ENCODE data around the gene LARGE1. TPM values are rescaled to one million over a fixed set of nuclear protein-coding genes. Genes with fewer than 3 reads are reported as not detected.
A peak's percentile ranks its signal among the peaks of the same experiment; 100 is the strongest.

The LARGE1 gene
- total RNA-seq, 1 donor from 2014 or later, result 2.4 TPM

DNA sequence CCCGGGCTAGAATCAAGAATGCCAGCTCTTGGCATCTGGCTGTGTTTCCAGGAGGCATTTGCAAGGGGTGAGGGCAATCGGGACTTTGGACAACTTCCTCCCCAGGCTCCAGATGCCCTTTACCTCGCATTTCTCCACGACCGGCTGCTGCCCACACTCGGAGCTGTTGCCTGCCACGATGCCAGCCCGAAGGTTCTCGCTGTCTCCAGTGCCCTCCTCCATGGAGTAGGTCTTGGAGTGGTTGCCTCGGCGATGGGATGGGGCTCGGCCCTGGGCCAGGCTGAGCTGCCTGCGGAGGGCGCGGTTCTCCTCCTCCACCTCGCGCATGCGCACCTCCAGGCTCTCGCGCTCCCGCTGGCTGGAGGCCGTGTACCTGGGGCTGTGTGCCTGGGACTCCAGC, 270.0 kb downstream of the LARGE1 start:
- DNase-seq (ENCODE audit: low read depth) (no peak), FAIRE-seq (peak; percentile 13)
- Histone ChIP-seq H3K27me3 (ENCODE audit: control insufficient read depth, insufficient read depth, low read length) (no peaks in the 10 kb centered on the region), H3K4me3 (ENCODE audit: low read depth, low read length) (no peak overlapping the region), H3K36me3 (ENCODE audit: control insufficient read depth, insufficient read depth, low read length) (no peaks in the 10 kb centered on the region)
- TF ChIP-seq, protein P1, sequence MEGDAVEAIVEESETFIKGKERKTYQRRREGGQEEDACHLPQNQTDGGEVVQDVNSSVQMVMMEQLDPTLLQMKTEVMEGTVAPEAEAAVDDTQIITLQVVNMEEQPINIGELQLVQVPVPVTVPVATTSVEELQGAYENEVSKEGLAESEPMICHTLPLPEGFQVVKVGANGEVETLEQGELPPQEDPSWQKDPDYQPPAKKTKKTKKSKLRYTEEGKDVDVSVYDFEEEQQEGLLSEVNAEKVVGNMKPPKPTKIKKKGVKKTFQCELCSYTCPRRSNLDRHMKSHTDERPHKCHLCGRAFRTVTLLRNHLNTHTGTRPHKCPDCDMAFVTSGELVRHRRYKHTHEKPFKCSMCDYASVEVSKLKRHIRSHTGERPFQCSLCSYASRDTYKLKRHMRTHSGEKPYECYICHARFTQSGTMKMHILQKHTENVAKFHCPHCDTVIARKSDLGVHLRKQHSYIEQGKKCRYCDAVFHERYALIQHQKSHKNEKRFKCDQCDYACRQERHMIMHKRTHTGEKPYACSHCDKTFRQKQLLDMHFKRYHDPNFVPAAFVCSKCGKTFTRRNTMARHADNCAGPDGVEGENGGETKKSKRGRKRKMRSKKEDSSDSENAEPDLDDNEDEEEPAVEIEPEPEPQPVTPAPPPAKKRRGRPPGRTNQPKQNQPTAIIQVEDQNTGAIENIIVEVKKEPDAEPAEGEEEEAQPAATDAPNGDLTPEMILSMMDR (IDR thresholded peaks at IDR 0.05; ENCODE audit: insufficient read depth, low read length, severe bottlenecking), result no peak

- no peak for FAIRE-seq
- TF ChIP-seq, protein P1 (IDR thresholded peaks at IDR 0.05; ENCODE audit: insufficient read depth, low read length, severe bottlenecking), result no peak
- H3K27me3 ChIP-seq (ENCODE audit: control insufficient read depth, insufficient read depth, low read length), result no peaks in the 10 kb centered on the region
- H3K4me3 ChIP-seq (ENCODE audit: low read depth, low read length), result no peak overlapping the region
- no peak for DNase-seq (ENCODE audit: low read depth)
- H3K36me3 ChIP-seq (ENCODE audit: control insufficient read depth, insufficient read depth, low read length), result no peaks in the 10 kb centered on the region
Measured at GRCh38 chr22:33648478-33648877, 271.8 kb downstream of the LARGE1 start.

- H3K4me3 ChIP-seq (ENCODE audit: low read depth, low read length), result no peak overlapping the region
- H3K36me3 ChIP-seq (ENCODE audit: control insufficient read depth, insufficient read depth, low read length), result no peaks in the 10 kb centered on the region
- no peak for FAIRE-seq
- no peak for DNase-seq (ENCODE audit: low read depth)
- TF ChIP-seq, protein P1 (IDR thresholded peaks at IDR 0.05; ENCODE audit: insufficient read depth, low read length, severe bottlenecking), result no peak
- H3K27me3 ChIP-seq (ENCODE audit: control insufficient read depth, insufficient read depth, low read length), result no peaks in the 10 kb centered on the region
Measured at GRCh38 chr22:33640900-33641299, 279.4 kb downstream of the LARGE1 start.

GRCh38 chr22:33639588-33640254, 280.6 kb downstream of the LARGE1 start:
- no peaks in the 10 kb centered on the region for H3K36me3 ChIP-seq (ENCODE audit: control insufficient read depth, insufficient read depth, low read length)
- no peak for DNase-seq (ENCODE audit: low read depth)
- no peak for FAIRE-seq
- no peak overlapping the region for H3K4me3 ChIP-seq (ENCODE audit: low read depth, low read length)
- H3K27me3 ChIP-seq (ENCODE audit: control insufficient read depth, insufficient read depth, low read length), result no peaks in the 10 kb centered on the region
- TF ChIP-seq, protein P1 (IDR thresholded peaks at IDR 0.05; ENCODE audit: insufficient read depth, low read length, severe bottlenecking), result no peak

DNA sequence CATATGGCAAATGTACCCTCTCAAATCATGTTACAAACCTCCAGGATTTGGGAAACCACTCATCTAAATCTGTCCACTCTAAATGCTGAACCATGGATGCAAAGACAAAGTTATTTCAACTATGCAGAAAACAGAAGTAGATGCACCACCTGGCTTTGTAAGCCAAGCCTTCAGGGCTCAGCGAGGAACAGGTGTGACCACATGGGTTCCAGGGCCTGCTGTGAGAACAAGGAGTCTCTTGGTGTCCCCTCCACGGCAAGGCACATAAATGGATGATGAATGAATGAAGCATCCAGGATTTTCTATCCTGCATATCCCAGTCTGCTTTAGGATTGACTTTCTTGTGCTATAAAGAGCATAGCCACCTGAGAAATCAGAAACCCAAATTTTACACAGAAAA, 284.5 kb downstream of the LARGE1 start:
- Histone ChIP-seq H3K27me3 (ENCODE audit: control insufficient read depth, insufficient read depth, low read length) (no peaks in the 10 kb centered on the region), H3K36me3 (ENCODE audit: control insufficient read depth, insufficient read depth, low read length) (no peaks in the 10 kb centered on the region), H3K4me3 (ENCODE audit: low read depth, low read length) (no peak overlapping the region)
- TF ChIP-seq, protein P1 (IDR thresholded peaks at IDR 0.05; ENCODE audit: insufficient read depth, low read length, severe bottlenecking), result no peak
- DNase-seq (ENCODE audit: low read depth), result no peak
- no peak for FAIRE-seq

DNA sequence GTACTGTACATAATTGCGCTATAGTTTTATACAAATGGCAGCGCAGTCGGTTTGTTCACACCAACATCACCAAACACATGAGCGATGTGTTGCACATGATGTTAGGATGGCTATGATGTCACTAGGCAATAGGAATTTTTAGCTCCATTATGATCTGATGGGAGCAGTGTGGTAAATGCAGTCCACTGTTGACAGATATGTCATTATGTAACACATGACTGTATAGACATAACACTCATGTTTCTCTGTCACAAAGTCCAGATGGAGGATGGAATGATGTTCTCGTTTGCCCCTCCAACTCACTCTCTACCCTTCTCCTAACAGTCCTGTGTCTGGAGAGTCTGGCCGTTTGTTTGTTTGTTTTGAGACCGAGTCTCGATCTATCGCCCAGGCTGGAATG, 288.5 kb downstream of the LARGE1 start:
- TF ChIP-seq, protein P1 (IDR thresholded peaks at IDR 0.05; ENCODE audit: insufficient read depth, low read length, severe bottlenecking), result no peak
- Histone ChIP-seq H3K4me3 (ENCODE audit: low read depth, low read length) (no peak overlapping the region), H3K27me3 (ENCODE audit: control insufficient read depth, insufficient read depth, low read length) (no peaks in the 10 kb centered on the region), H3K36me3 (ENCODE audit: control insufficient read depth, insufficient read depth, low read length) (no peaks in the 10 kb centered on the region)
- no peak for DNase-seq (ENCODE audit: low read depth)
- peak; percentile 7 for FAIRE-seq
